Activated CD4-positive, alpha-beta T cell treated with anti-CD3 and anti-CD28 coated beads, Interleukin-2, amount 50 U/mL, for 48 hours (primary cell): ENCODE results near the gene LRRC3.
A peak's percentile ranks its signal among the peaks of the same experiment; 100 is the strongest.
"Not testable (repeated sequence)": the region's sequence is repeated elsewhere in the genome, so short reads cannot be mapped to it uniquely, and the experiment has no call there.

Source experiments
- DNase-seq, 2 experiments: peaks; one replicate each; pipeline ENCODE4 v3.0.0-alpha.2; 2020

The LRRC3 gene

DNA sequence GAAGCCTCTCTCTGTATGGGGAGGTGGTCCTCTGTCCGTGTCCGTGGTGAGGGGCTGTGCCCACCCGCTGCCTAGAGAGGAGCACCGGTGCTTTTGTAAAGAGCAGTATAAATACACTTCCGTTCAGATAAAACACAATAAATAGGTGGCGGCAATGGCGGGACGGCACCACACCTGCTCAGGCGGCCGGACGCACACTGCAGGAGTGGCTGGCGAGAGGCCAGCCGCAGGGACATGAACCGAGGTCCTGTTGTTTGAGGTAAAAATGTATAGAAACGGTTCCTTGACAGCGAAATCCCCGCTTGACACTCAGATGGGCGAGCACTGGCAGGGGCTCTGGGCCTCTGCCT is 43.9 kb downstream of the LRRC3 start:
- DNase-seq = no peak

DNA sequence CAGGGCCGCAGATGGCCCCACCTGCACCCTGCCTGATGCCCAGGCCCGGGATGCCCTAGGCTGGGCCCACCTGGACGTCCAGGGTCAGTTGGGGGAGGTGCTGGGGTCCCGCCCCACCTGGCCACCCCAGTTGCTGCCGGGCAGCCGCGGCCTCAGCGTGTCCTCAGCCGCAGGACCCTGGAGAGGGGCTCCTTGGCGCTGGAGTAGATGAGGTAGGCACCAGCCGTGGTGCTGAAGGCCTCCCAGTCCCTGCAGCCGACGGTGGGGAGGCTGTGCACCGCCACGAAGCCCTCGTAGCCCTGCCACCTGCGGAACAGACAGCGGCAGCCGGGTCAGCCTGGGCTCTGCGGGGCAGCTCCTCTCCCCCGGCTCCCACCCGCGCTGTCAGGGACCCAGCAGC is 44.3 kb downstream of the LRRC3 start:
- no peak for DNase-seq

DNA sequence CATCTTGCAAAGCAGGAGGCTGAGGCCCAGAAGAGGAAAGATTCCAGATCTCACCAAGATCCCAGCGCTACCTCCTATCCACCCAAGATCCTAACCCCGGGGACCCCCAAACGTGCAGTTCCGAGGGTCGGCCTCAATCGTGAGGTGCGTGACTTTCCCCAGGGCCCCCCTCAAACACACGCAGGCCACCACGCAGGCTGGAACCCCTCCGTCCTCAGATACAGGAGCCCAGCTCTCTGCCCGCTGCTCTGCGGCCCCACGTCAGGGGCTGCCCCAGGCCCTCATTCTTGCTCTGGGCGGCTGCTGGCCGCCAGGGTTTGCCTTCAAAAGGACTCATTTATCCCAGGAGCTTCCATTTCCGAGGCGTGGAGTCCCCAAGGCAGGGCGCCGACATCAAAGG is 44.8 kb downstream of the LRRC3 start:
- DNase-seq = no peak

DNA sequence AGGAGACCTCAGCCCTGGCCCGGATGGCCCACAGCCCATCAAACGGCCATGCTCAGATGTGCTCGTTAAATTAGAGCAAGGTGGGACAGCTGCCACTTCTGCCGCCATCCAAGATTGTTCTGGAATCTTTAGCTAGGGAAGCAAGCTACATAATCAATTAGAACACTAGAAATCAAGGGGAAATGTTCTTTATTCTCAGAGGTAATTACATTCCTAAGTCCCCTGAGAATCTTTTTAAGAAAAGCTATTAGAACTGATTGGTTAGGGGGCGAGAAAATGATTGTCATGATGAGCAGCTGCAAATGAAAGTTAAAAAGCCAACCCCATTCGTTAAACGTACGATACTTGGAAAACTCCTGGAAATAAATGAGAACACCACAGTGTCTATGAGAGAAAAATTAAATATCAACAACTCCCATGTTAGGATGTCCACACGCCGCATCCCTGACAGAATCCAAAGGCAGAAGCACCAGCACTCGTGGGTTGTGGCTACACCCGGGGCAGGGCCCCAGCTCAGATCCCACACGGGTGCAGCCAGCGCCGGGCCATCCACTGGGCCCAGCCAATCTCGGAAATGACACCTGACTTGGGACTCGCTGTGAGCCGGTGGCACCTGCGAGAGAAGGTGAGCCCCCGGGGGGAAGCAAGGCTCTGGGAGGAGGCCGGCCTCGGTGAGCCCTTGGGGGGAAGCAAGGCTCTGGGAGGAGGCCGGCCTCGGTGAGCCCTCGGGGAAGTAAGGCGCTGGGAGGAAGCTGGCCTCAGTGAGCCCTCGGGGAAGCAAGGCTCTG is 47.1 kb downstream of the LRRC3 start:
- DNase-seq = no peak

DNA sequence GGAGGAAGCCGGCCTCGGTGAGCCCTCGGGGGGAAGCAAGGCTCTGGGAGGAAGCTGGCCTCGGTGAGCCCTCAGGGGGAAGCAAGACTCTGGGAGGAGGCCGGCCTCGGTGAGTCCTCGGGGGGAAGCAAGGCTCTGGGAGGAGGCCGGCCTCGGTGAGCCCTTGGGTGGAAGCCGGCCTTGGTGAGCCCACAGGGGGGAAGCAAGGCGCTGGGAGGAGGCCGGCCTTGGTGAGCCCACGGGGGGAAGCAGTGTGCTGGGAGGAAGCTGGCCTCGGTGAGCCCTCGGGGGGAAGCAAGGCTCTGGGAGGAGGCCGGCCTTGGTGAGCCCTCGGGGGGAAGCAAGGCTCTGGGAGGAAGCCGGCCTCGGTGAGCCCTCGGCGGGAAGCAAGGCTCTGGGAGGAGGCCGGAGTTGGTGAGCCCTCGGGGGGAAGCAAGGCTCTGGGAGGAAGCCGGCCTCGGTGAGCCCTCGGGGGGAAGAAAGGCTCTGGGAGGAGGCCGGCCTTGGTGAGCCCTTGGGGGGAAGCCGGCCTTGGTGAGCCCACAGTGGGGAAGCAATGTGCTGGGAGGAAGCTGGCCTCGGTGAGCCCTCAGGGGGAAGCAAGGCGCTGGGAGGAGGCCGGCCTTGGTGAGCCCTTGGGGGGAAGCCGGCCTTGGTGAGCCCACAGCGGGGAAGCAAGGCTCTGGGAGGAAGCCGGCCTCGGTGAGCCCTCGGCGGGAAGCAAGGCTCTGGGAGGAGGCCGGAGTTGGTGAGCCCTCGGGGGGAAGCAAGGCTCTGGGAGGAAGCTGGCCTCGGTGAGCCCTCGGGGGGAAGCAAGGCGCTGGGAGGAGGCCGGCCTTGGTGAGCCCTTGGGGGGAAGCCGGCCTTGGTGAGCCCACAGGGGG is 47.9 kb downstream of the LRRC3 start:
- DNase-seq = not testable (repeated sequence)

DNA sequence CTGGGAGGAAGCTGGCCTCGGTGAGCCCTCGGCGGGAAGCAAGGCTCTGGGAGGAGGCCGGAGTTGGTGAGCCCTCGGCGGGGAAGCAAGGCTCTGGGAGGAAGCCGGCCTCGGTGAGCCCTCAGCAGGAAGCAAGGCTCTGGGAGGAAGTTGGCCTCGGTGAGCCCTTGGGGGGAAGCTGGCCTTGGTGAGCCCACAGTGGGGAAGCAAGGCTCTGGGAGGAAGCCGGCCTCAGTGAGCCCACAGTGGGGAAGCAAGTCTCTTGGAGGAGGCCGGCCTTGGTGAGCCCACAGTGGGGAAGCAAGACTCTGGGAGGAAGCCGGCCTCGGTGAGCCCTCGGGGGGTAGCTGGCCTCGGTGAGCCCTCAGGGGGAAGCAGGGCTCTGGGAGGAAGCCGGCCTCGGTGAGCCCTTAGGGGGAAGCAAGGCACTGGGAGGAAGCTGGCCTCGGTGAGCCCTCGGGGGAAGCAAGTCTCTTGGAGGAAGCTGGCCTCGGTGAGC is 48.6 kb downstream of the LRRC3 start:
- no peak for DNase-seq

DNA sequence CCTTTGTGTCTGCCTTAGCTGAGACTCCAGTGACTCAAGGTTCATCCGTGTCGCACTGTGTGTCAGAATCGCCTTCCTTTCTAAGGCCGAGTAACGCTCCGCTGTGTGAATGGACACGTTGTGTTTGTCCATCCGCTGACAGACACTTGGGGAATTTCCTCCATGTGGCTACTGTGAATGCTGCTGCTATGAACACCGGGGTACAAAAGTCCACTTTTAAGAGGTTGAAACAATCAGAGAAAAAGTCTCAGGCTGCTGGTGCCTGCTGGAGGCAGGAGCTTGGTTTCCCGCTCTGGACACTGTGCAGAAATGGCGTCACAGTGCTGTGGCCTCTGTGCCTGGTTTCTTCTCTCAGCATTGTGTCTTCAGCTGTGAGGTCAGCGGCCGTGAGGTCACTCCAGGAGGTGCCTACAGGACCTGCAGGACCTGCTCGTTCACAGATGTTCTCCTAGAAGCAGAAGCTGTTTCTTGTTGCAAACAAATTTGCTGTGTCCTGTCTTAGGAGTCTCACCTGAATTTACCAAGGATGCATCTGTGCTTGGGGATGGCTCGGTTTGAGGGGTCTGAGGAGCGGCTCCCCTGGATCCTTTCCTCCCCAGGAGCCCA is 50.5 kb downstream of the LRRC3 start:
- no peak for DNase-seq

DNA sequence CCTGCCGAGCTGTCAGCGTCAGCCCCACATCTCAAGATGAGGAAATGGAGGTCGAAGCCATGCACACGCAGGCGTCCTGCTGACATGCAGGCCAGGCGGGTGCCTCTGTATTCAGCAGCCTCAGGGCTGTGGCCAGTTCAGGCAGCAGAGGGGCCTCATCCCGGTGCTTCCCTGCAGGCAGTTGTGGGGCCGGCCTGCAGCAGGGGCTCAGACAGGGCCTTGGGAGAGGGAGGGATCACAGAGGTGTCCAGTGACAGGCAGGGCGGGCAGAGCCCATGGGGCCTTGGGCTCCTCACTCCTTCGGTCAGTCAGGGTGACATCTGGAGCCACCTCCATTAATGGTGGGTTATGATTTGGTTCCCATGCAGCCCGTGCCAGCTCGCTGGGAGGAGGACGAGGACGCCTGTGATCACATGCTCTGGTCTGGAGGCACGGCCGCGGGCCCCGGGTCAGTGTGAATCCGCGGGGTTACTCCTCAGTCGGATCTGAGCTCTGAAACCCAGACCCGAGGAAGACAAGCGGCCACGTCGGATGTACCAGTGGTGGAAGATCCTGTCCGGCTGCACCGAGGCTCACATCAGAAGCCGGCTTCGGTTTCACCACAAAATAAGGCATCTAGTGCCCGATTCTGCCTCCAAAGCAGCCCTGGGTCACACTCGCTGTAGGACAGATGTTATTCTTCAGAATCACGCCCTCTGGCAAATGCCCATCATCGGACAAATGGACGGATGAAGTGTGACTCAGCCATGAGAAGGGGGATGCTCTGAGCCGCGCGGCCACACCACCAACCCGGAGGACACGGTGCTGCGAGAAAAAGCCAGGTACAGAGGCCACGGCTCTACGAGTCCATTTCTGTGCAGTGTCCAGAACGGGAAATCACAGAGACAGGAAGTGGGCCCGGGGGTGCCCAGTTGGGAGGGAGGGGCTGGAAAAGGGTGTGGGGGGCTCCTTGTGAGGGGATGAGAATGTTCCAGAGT is 51.3 kb downstream of the LRRC3 start:
- DNase-seq = no peak

DNA sequence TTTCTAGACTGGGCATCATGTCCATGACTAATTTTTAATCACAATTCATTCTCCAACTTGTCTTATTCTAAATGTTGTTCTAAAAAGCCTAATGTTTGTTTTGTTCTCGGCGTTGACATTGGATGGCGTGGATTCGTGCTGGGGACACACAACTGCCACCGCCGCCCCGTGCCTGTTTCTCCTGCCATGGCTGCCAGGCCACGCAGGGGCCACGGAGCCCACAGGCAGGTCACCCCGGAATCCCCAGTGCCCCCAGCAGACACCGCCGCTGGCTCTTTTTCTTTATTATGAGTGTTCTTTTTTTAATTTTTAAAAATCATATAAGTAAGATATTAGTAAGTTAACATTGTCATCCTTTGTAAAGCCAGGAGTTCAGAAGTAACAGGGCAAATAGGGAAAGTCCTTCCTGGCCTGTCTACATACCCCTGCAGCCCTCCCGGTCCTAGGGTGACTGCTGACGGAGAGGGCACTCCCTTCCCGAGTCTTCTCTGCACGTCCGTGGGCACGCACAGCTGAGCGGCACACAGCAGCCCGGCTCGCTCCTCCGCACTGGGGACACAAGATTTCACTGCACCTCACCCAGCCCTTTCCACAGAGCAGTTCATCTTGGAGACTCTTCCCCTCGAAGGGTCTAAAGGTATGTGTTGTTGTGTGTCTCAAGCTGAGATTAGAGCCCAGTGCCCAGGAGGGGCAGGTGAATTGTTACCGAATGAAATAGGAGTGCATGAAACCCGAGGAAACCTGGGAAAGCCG is 52.5 kb downstream of the LRRC3 start:
- no peak for DNase-seq

DNA sequence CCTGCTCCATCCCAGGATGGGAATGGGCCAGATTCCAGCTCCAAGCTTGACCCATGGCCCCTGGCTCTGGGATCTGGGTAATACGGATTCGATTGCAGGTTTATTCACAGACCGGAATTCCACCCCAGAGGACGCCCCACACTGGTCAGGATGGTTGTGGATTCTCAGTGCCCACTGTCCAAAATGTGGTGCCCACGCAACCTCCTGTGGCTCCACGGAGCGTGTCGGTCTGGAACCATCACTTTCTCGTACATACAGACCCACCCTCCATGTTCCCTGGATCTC is 53.1 kb downstream of the LRRC3 start:
- no peak for DNase-seq

DNA sequence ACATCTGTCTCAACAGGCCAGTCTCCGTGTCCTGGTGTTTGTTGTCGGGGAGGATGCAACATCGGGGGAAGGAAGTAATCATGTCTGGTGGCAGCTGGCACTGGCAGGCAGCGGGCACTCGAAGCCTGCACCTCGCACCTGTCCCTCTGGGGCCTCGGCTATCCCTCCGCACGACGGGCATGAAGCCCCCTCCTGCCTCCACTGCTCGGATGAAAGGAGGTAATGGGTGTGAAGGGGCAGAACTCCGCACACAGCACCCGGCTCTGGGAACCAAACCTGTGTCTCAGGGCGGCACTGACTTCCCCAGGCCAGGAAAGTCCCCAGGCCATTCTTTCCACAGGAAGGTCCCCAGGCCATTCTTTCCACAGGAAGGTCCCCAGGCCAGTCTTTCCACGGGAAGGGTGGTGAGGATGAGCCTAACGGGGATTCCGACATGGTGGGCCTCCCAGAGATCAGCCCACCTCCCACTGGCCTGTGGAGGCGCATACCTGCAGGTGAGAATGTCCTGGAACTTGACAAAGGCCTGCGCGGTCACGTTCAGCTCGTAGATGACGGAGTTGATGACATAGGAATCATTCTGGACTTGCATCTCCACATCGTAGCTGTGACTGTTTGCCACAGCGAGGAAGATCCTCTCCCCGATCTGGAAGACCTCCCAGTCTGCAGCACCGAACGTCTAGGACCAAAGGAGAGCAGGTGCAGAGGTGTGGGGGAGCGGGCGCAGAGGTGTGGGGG is 53.6 kb downstream of the LRRC3 start:
- no peak for DNase-seq

DNA sequence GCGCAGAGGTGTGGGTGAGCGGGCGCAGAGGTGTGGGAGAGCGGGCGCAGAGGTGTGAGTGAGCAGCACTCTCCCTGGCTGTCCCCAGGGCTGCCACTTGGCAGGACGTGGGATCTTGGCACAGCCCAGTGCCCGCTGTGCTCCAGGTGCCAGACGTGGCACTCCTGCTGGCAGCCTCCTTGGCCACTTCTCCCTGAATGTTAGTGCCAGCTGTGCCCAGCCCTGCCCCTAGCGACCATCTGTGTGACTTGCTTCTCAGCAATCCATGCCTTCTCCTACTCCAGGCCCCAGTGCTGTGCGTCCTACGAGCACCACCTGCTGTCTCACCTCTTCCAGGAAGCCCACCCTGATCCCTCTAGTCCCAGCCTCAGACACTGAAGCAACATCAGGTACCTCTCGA is 54.2 kb downstream of the LRRC3 start:
- DNase-seq = no peak

DNA sequence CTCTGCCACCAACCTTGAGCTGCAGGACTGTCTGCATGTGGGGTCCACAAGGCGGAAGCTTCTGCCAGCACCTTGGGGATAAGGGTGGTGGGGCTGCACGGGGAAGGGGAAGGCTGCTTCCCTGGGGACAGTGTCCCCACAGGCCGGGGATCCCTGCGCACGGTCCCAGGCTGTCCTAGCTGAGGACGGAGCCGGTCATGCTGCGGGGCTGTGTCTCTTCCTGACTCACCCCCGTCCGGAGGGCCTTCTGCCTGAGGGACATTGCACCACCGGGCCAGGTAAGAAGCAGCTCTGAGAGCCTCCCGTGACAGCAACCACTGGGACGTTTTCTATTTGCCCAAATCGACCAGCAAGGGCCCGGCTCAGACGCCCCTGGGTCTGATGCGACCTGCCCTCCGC is 54.8 kb downstream of the LRRC3 start:
- no peak for DNase-seq

DNA sequence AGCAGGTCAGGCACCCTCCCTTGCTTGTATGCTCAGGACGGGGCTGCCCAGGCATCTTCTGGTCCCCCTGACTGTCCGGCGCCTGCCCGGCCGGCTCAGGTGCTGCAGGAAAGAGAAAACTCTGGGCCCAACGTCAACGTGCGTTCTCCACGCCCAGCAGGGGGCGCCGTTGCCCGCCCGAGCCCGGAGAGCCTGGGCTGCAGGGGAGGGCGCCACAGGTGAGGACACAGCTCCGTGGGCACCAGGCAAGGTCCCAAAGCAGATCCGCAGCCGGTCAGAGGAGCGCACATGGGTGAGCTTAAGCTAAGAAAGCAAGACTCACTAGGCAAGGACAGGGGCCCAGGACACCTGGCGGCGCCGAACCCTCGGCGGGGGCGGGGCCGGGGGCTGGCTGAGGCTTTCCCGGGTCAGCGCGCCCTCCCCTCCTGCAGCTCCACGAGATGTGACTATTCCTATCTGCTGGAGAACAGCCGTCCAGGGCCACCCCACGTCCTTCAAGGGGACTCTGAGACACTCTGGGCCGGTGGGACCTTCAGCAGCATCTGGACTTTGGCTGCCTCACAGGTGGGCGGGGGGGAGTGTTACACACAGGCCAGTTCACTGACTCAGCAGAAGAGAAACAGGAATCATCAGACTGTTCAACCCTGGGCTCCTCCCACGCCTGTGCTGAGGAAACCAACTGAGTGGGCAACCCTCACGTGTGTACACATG is 55.4 kb downstream of the LRRC3 start:
- peak; percentile 75 to 78 for DNase-seq

DNA sequence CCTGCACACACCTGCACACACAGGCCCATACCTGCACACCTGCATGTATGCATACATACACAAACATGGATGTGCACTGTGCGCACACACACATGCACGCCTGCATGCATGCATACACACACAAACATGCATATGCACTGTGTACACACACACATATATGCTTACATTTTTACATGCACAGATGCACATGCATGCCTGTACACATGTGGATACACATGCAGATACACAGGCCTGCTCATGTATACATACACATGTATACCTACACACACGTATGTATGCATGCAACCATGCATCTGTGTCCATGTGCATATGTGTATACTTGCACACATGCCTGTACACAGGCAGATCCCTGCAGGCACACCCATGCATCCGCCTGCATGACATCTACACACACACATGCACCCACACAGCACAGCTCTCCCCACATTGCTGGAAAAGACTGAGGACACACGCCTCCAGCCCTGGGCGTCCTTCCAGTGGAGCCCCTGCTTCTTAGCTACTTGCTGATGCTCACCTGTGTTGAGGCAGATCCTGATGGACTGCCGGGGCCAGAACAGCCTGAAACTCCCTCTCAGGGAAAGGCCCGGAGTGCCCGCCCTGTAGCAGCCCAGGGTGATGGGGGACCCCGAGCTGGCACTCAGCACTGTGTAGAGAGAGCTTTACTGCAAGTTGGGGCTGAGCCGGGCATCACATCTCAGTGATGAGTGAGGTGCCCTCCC is 56.1 kb downstream of the LRRC3 start:
- no peak for DNase-seq
